ENCODE data around the gene NCKAP5.

Gene NCKAP5

DNA sequence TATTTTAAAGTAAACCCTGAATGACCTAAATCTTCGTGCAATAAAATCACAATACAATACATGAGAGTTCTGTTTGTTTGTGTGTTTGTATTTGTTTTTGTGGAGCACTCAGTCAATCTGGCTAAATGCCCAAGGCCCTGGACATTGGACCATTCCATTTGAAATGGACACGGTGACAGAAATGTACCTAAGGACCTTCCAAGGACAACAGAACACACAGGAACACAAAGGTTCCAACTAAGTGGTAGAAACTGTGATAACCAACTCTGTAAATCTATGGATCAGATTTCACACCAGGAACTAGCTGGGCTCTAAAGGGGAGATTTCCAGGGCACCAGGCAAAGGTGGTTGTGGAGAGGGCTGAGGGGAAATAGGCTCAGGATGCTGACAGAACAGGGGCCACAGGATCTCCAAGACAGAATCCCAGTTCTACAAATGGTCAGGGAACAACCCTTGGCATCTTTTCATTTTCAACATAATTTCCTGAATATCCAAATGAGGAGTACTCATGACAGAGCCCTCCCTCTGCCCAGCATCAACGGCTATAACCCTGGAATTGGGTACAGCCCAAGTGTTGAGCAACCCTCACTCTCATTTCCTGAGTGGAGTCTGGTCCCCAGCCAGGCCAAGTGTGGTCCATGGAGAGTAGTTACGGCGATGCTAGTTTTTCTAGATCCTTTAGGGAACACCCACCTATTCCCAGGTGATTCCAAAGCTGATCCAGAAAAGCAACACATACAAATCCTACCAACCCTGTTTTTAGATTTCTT is 78.4 kb downstream of the NCKAP5 start:
- H3K36me3 ChIP-seq, result no peaks in the 10 kb centered on the region
- no peak for TF ChIP-seq CTCF (IDR thresholded peaks at IDR 0.05; ENCODE audit: low read depth, low read length)
- H3K4me3 ChIP-seq (ENCODE audit: low read depth, low read length), result no peak overlapping the region
- DNase-seq, result no peak
- no peaks in the 10 kb centered on the region for H3K9me3 ChIP-seq
- no peaks in the 10 kb centered on the region for H3K4me1 ChIP-seq
- H3K27me3 ChIP-seq, result no peaks in the 10 kb centered on the region

DNA sequence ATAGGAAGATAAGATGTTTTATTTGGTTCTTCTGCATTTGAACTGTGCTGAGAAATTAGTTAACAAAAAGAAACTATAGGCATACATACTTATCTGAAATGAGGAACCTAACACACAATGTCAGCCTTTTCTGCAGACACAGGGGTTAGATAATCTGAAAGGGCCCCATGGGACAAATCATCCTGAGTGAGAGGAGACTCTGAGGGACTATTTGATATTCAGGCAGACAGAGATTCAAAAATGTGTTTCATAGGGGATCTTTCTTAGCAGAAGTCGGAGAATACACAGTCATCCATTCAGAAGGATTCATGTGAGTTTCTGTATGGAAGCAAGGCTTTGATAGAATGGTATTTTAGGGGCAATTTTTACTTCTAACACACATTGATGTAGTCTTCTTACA is 79.1 kb downstream of the NCKAP5 start:
- DNase-seq, result no peak
- Histone ChIP-seq H3K9me3 (no peaks in the 10 kb centered on the region), H3K4me3 (ENCODE audit: low read depth, low read length) (no peak overlapping the region), H3K36me3 (no peaks in the 10 kb centered on the region), H3K4me1 (no peaks in the 10 kb centered on the region), H3K27me3 (no peaks in the 10 kb centered on the region)
- no peak for TF ChIP-seq CTCF (IDR thresholded peaks at IDR 0.05; ENCODE audit: low read depth, low read length)

DNA sequence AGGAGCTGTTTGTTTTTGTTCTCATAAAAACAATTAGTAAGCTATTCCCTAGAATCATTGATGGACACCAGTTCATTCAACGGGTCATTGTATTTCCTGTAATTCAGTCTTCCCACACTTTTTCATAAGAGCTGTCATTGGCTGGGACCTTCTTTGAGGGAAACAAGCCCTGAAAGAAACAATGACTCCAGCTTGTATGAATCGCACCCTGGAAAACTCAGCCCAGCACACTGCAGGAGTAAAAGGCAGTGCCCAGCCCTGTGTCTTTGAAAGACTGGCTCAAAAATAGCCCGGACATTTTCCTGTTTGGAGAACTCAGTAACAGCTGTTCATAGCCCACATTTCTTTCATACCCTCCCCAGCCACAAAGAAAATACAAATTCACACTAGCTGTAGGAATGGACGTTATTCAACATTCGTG is 81.5 kb downstream of the NCKAP5 start:
- Histone ChIP-seq H3K4me3 (ENCODE audit: low read depth, low read length) (no peak overlapping the region), H3K27me3 (no peaks in the 10 kb centered on the region), H3K4me1 (no peaks in the 10 kb centered on the region), H3K9me3 (no peaks in the 10 kb centered on the region), H3K36me3 (no peaks in the 10 kb centered on the region)
- DNase-seq, result no peak
- TF ChIP-seq CTCF (IDR thresholded peaks at IDR 0.05; ENCODE audit: low read depth, low read length), result no peak

DNA sequence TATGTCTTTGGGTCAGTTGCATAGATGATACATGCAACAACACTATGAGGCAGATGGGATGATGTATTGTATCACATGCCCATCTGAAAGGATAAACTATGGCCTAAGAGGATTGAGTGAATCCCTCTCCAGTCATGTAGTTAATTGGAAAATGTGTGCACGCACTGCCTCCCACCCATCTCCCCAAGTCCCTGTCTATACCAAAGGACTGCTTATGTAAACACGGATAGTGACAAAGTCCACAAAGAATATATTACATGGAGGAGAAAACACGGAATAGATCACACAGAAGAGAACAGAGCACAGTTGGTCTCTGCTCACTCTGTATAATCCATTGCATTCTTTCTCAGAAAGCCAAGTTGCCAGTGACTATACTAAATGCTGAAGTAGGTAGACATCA is 82.4 kb downstream of the NCKAP5 start:
- Histone ChIP-seq H3K9me3 (no peaks in the 10 kb centered on the region), H3K4me3 (ENCODE audit: low read depth, low read length) (no peak overlapping the region), H3K4me1 (no peaks in the 10 kb centered on the region), H3K27me3 (no peaks in the 10 kb centered on the region), H3K36me3 (no peaks in the 10 kb centered on the region)
- DNase-seq, result no peak
- TF ChIP-seq CTCF (IDR thresholded peaks at IDR 0.05; ENCODE audit: low read depth, low read length), result no peak

- Histone ChIP-seq H3K4me3 (ENCODE audit: low read depth, low read length) (no peak overlapping the region), H3K4me1 (no peaks in the 10 kb centered on the region), H3K36me3 (no peaks in the 10 kb centered on the region), H3K9me3 (no peaks in the 10 kb centered on the region), H3K27me3 (no peaks in the 10 kb centered on the region)
- DNase-seq, result no peak
- TF ChIP-seq CTCF (IDR thresholded peaks at IDR 0.05; ENCODE audit: low read depth, low read length), result no peak
These were observed 83.5 kb downstream of the NCKAP5 start for GRCh38 chr2:133484784-133485183.

DNA sequence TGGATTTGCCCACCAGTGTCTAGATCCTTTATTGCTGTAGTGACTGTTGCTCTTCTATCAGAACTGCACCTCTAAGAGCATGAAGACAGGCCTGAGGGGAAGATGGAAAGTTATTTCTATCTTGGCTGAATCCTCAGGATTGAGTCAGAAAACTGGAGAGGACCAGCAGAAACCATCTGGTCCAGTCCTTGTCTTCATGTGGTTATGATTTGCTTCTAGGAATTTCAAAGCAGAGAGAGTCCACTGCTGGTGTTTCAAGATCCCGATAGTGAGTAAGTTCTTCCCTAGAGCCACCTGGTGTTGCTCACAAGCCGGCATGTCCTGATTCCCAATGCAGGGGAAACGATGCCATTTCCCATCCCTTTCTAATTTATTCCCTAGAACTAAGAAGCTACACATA is 84.2 kb downstream of the NCKAP5 start:
- no peak for TF ChIP-seq CTCF (IDR thresholded peaks at IDR 0.05; ENCODE audit: low read depth, low read length)
- H3K27me3 ChIP-seq, result no peaks in the 10 kb centered on the region
- DNase-seq, result no peak
- H3K4me3 ChIP-seq (ENCODE audit: low read depth, low read length), result no peak overlapping the region
- H3K9me3 ChIP-seq, result no peaks in the 10 kb centered on the region
- no peaks in the 10 kb centered on the region for H3K36me3 ChIP-seq
- no peaks in the 10 kb centered on the region for H3K4me1 ChIP-seq

Measured in BE2C (cell line).